GM18868 (cell line): ENCODE results near the gene NEU3.
"Not testable (repeated sequence)": the region's sequence is repeated elsewhere in the genome, so short reads cannot be mapped to it uniquely, and the experiment has no call there.

ENCODE experiments used
- ATAC-seq: cut with Tn5 transposase; IDR thresholded peaks from one replicate; pipeline ENCODE4 v1.9.1; 2021; ENCODE audit warnings: mild to moderate bottlenecking, moderate library complexity; ENCODE audit not compliant: unreplicated experiment

Gene NEU3, protein sequence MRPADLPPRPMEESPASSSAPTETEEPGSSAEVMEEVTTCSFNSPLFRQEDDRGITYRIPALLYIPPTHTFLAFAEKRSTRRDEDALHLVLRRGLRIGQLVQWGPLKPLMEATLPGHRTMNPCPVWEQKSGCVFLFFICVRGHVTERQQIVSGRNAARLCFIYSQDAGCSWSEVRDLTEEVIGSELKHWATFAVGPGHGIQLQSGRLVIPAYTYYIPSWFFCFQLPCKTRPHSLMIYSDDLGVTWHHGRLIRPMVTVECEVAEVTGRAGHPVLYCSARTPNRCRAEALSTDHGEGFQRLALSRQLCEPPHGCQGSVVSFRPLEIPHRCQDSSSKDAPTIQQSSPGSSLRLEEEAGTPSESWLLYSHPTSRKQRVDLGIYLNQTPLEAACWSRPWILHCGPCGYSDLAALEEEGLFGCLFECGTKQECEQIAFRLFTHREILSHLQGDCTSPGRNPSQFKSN

DNA sequence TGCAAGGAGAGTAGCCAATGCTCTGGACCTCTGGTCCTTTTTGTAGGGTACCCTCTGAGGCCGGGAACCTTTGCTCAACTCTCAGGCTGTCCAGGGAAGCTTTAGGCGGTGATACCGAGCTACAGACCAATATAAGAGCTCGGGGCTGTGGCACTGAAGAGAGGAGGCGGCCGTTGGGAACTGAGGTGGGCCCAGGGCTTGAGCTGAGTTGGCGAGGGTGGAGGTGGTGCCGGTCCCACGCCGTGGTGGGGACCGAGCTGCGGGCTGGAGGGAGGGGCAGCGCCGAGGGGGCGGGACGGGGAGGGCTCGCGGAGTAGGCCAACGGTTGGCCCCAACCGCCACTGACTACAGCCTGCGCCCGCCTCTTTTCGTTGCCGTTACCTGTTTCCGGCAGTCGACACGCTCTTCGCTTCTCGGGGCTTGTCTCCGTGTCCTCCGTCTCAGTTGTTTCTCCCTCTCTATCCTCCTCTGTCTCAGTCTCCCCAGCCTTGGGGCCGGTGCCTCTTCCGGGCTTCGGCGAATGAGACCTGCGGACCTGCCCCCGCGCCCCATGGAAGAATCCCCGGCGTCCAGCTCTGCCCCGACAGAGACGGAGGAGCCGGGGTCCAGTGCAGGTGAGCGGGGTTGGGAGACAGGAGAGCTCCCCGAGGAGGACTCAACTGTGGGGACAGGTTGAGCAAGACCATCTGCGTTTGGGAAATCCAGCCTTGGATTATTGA, at the start of gene NEU3:
TSS of gene NEU3 (plus strand) at position 393 of the 719 bp plus-strand sequence. CDS start at position 521, 128 bp downstream.
- peak; percentile 82 for ATAC-seq

DNA sequence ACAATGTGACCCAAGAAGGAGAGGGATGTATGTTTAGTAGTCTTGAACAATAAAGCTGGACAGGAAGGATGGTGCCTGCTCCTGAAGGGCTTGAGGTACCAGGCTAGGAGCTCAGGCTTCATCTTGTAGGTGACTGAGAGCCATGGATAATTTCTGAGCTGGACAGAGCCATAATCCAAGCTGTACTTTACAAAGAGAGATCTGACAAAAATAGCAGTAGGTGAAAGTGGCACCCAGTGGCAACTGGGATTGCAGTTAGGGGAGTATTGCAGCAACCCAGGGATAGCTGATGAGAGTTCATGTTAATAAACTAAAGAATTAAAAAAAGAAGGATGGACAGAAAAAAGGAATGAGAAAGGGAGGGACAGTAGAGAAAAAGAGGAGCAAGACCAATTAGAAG, 47.2 kb upstream of the NEU3 start:
- no peak for ATAC-seq

DNA sequence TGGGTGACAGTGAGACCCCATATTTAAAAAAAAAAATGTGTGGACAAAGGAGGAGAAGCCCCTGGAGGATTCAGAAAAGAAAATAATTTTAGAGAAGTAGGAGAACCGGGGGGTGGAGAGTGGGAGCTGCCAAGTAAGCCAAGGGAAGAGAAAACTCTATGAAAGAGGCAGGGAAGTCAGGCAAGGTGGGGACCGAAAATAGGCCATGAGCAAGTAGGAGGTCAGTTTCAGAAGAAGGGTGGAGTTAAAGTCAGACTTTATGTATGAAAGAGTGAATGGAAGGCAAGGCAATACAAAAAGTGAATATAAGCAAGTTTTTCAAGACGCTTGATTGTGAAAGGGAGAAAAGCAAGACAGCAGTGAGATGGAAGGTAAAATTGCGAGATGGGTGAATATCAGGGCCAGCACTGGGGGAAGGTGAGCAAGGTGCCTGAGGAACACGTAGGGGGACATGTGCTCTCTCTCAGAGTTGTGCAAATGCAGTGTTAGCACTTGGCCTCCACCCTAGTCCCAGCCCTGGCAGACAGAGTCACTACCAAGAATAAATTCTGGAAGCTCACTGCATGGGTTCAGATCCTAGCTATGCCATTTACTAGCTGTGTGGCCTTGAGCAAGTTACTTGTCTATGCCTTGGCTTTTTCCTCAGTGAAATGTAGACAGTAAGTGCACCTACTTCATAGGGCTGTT, 46.5 kb upstream of the NEU3 start:
- ATAC-seq = no peak

DNA sequence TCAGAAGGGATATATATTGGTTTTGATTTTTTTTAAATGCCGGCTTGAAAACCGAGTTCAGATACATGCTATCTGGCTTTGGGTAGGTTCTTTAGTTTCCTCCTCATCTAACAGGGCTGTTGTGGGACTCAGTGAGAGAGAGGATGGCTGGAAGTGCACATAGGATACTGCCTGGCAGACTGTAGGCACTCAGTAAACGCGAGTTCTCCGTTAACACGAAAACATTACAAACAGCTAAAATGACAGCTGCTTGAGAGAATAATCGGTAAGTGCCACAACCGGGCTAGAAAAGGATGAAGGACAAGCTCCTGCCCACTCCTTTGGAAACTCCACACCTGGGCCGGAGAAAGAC, 40.2 kb upstream of the NEU3 start:
- peak; percentile 7 for ATAC-seq

DNA sequence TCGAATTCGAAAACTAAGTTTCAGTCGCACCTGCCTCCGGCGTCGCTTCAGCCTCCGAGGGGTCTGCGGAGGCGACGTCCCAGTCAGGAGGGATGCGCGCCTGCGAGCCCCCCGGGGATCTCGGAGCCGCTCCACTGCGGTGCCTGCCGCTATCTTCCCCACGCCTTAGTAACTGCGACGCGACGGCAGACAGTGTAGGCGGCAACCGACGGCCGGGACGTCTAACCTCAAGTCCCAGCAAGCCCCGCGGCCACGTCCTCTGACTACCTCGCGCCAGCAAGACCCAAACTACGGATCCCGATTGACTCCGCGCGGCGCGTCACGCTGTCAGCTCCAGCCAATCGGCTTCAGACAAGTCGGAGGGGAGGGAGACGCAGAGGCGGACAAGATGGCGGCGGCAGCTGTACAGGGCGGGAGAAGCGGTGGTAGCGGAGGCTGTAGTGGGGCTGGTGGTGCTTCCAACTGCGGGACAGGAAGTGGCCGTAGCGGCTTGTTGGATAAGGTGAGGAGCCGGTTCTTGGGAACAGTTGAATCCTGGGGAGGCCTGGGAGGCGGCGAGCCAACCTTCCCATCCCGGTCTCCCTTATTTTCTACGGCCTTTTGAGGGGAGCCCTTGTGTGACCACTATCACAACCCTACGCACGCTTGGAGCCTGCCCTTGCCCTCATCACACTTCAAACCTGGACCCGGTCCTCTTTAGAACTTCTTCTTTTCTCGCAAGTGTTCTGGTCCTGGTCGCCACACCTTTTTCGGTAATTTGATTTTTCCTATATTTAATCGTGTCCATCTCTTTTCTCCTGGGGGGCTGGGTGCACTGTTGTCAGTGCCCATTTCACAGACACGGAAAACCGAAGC, 39.6 kb upstream of the NEU3 start, which contains the start of the genes SPCS2 and XRRA1:
TSS of gene SPCS2 (plus strand) at position 369 of the 855 bp plus-strand sequence. CDS start at position 389, 20 bp downstream.
TSS of gene XRRA1 (minus strand) at position 194 of the 855 bp plus-strand sequence. CDS start 8,213 bp downstream, outside the sequence.
- ATAC-seq = peak; percentile 94

DNA sequence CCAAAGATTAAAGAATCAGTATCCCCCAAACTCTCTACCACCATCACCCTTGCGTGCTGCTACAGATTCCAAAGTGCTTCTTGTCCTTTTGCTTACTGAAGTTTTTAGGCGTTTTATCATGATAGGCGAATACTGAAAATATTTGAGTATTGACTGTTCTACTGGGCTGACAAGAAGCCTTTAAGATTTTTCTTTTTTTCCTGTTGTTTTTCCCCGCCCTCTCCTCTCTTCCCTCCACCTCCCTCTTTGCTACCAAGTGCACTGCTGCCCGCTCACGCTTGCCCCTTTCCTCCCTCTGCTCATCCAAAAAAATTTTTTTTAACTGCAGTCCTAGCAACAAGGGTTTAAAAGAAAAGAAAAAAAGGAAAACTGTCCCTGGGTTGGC, 39.0 kb upstream of the NEU3 start:
- no peak for ATAC-seq

DNA sequence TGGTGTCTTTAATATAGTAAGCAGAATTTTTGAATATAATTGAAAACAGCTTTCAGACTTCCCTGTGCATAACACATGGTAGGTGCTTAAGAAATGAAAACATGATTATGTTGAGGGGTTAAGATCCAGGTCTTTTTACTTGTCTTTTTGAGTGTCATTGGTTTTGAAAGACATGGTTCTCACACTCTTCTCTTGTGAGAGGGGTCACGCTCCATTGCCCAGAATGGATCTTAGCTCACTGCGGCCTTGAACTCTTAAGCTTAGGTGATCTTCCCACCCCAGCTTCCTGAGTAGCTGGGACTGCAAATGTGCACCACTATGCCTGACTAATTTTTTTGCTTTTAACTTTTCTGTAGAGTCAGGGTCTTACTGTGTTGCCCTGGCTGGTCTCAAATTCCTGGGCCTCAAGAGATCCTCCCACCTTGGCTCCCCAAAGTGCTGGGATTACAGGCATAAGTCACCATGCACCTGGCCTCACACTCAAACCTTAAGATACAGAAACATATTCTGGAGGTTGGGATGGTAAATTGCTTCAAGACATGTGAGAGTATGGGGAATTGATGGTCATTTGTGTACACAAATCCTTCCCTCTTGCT, 38.3 kb upstream of the NEU3 start:
- no peak for ATAC-seq

DNA sequence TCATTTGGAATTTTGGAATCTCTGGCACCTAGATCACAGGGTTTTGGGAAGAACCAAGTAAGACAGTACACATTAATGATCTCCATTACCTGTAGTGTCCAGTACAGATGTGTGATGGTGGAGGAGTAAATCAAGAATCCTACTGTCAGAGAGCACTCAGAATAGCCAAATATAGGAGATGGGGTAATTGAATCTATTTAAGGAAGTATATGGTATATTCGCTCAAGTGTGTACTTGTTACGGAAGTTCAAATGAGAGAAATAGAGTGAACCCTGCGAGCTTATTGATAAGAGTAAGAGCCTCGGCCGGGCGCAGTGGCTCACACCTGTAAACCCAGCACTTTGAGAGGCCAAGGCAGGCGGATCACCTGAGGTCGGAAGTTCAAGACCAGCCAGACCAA, 37.5 kb upstream of the NEU3 start:
- no peak for ATAC-seq

DNA sequence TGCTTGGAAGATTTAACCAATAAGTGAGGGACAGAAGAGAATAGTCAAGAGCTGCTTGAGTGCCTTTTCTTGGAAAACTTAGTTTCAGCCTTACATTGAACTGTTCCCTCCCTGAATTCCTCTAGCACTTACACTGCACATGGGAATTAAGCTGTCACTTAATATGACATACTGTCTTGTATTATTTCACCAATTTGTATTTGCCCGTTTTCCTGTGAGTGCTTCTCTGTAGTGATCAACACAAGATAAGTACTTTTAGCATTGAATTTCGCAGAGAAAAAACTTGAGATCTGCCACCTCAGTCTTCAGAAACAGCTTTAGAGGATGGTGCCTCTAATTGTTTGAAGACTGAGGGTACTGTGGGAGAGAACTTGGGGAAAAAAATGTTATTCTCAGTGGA, 36.0 kb upstream of the NEU3 start:
- ATAC-seq = no peak

DNA sequence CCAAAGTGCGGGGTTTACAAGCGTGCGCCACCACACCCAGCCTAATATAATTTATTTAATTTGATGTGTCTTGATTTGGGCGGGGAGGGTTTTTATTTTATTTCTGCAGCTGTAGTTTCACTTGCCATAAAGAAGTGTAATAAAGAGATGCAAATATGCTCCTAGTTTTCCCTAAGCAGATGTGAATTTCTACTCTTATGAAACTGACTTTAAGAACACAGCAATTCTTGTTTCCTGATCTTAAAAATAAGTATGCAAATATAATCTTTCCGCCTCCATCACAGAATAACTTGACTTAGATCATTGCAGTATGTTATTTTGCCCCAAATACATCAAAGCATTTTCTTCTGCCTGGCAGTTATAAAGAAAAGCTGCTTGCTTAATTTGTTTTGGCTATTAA, 35.3 kb upstream of the NEU3 start:
- no peak for ATAC-seq

DNA sequence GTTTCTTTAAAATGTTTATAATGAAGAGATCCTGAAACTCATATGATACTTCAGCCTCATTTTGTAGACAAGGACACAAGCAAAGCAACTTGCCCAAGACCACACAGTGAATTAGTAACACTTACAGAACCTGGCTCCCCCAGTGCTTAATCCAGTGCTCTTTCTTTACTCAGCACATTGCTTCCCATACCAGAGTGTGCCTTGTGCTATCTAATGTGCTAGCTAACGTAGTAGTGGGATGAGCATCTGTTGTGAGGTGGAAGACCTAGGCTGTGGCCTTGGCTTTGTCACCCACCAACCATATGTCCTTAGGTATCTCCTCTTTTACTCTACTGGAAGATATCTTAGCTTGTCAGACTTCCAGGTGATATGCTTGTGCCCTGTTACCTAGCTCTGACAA, 34.5 kb upstream of the NEU3 start:
- ATAC-seq = no peak

DNA sequence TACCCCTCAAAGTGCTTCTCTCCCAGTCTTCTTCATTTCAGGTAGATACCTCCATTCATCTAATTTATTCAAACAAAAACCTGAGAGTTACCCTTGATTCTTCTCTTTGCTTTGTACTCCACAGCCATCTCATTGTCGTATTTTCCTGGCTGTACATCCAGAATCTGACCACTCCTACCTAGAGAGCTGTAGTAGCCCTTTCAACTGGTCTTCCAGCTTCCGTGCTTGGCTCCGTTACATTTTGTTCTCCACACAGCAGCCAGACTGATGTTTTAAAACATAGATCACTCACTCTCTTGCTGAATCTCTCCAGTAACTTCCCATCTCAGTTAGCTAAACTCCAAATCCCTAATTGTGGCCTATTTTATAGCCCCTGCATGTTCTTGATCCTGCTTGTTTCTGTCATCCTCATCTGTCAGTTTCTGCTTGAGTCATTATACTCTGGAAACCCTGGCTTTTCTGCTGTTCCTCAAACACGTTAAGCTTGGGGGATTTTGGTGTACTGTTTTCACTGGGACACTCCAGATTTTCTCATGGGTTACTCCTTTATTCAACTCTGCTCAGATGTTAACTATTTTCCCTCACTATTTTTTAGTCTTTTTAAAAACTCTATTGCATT, 32.2 kb upstream of the NEU3 start:
- ATAC-seq = no peak

DNA sequence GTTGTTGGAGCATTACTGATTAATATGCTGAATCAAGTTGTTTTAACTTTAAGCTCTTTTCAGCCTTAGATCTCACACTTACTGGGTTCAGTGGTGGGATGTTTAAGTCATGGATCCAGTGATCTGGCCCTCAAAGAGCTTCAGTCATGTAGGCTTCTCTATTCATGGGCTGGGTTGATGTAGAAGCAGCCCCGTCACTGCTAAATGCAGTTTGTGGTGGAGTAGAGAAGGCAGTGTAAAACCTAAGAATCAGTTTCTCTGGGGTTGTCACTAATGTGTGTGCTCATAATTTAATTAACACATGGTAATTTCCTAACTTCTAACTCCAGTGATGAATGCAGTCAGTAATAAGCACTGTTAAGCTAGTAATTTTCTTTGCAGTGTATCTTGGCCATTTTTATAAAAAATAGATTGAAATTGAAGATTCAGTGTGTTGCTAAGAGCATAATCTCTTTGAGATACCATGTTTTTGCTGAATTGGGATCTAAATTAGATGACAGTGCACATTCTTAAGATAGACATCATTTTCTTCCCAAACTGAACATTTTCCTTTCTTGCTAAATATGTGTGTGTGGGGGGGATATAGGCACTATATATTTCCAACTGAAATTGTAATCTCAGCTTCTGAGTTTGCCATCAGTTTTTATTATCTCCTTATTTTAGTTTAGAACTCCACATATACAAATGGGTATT, 30.6 kb upstream of the NEU3 start:
- no peak for ATAC-seq

DNA sequence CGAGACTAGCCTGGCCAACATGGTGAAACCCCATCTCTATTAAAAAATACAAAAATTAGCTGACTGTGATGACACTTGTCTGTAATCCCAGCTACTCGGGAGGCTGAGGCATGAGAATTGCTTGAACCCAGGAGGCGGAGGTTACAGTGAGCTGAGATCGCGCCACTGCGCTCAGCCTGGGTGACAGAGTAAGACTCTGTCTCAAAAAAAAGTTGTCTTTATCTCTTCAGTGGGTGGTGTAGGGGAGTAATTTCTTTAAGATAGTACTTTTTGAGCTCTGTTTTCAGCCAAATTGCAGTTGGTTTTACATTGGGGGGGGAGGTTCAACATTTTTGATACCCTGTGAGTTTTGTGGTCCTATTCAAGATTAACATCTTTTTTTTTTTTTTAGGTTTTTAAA, 28.6 kb upstream of the NEU3 start:
- ATAC-seq = not testable (repeated sequence)

DNA sequence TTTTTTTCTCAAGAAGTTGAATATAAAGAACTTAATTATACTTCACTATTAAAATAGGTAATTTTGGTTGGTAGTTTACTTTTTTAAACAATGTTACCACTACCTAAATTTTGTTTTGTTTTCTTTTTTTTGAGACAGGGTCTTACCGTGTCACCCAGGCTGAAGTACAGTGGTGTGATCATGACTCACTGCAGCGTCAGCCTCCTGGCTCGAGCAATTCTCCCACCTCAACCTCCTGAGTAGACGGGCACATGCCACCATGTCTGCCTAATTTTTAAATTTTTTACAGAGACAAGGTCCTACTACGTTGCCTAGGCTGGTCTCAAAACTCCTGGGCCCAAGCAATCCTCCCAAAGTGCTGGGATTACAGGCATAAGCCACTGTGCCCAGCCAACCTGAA, 22.1 kb upstream of the NEU3 start:
- ATAC-seq = no peak

DNA sequence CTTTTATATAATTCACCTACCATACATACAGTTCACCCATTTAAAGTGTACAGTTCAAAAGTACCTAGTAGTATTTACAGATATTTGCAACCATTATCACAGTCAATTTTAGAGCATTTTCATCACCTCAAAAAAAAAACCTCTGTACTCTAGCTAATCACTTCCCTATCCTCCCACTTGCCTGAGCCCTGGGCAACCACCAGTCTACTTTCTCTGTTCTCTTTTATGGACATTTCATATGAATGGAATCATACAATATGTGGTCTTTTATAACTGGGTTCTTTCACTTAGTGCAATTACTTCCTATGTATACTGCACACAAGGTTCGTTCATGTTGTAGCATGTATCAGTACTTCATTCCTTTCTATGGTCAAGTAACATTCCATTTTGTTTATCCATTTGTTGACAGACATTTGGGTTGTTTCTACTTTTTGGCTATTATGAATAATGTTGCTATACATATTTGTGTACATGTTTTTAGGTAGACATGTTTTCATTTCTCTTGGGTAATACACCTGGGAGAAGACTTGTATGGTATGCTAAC, 17.8 kb upstream of the NEU3 start:
- ATAC-seq = no peak

DNA sequence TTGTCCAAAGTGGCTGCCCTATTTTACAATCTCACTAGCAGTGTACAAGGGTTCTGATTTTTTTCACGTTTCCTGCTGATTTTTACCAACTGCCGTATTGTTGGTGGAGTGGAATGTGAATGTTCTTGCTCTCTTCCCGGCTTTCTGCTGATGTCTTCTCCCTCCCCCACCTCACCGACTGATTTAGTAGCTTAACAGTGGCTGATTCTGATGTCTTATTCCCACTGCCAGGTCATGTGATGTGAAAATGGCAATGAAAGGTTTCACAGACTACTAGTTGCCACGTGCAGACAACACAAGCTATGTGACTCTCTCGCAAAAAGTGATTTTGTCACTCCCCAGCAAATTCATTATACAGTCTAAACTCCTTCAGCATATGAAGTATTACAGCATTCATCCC, 17.3 kb upstream of the NEU3 start:
- no peak for ATAC-seq

DNA sequence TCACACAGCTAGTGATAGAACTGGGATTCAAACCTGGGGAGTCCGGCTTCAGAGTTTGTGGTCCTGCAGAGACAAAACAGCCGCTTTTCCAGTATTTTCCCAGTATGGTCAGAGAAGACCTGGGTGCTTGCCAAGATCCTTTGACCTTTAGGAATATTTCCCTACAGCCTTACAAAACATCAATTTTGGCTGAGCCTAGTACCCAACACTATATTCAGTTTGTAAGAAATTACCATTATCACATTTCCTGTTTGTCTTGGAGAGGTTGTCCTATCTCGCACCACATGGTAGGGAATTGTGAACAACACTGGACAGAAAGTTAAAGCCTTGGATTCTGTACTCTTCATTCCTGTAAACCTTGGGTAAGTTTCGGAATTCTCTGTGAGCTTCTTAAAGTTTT, 10.7 kb upstream of the NEU3 start:
- no peak for ATAC-seq

DNA sequence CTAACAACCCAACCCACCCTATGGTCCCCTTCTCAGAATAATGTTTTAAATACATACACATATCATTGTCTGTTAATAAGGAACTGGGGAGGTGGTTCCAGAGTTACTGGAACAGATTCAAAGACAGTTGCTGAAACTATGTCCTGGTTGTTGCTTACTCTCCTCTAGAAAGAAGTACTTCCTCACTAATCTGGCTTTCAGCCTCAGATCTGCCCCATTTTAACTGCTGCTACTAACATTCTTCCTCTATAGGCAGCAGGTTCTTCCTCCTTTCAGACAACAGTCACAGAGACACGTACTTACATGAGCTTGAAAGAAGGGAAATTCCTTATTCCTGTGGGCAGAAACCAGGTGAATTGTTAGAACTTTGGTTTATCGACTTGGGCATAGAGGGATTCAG, 8.1 kb upstream of the NEU3 start:
- no peak for ATAC-seq
